ENCODE data around the gene CD55. TPM values are rescaled to one million over a fixed set of nuclear protein-coding genes. Genes with fewer than 3 reads are reported as not detected.

CD55 gene
- total and polyA plus RNA-seq, 2 of the 8 experiments (the other 6 are each of a cell fraction or from before 2014, with no cell fraction given), result 20.1 to 22.8 TPM

DNA sequence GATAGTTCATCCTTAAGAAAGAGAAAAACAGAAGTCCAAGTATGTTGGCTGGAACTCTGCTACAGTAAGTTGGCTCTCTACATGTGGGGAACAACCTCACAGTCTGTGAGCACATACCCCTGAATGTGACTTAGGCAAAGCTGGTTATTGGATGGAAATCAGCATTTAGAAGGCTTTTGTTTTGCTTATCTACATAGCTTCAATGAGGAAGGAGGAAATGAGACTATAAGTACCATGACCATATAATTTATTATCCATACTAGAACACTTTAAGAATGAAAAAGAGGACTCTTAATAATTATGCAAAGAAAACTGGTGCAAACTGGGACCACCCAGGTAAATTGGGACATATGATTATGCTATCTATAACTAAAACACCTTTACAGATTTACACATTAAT lies 31.7 kb upstream of the CD55 start:
- Histone ChIP-seq H2BK20ac (ENCODE audit: low read length) (no peak overlapping the region), H3K36me3 (ENCODE audit: control insufficient read depth in 2 of 4, insufficient read depth in 4 of 4, low read length in 3 of 4) (peaks cover 0 to 2% (median 0%) of the 10 kb centered on the region in 4 experiments; a peak in 1 of 8 replicates), H4K5ac (ENCODE audit: insufficient read length, low read depth, low read length) (no peak overlapping the region), H3K9me3 (ENCODE audit: insufficient read depth in 2 of 2, low read depth in 1 of 2, low read length in 1 of 2) (peaks cover 9 to 11% of the 10 kb centered on the region in 2 experiments; a peak in 2 of 4 replicates), H2BK120ac (replicated peaks; ENCODE audit: low read depth, low read length) (no peak overlapping the region), H2AK5ac (ENCODE audit: low read depth, low read length) (no peak overlapping the region), H3K23me2 (ENCODE audit: low read depth, low read length) (no peaks in the 10 kb centered on the region), H2BK15ac (ENCODE audit: low read length) (no peak overlapping the region), H3K27ac (ENCODE audit: low read depth, low read length) (no peak overlapping the region), H3K4me3 (ENCODE audit: extremely low read depth in 1 of 4, insufficient read depth in 2 of 4, low read depth in 3 of 4, low read length in 4 of 4) (no peak overlapping the region), H3K79me1 (ENCODE audit: low read depth, low read length) (no peaks in the 10 kb centered on the region), H3K4me1 (replicated peaks in 1 of 4; ENCODE audit: control insufficient read depth in 3 of 4, insufficient read depth in 4 of 4, low read length in 3 of 4) (no peaks in the 10 kb centered on the region; a peak in 1 of 7 replicates), H3K4ac (replicated peaks; ENCODE audit: insufficient read length, low read depth, low read length) (no peak overlapping the region), H4K8ac (ENCODE audit: extremely low read depth, insufficient read depth, low read length) (no peak overlapping the region), H3K18ac (ENCODE audit: extremely low read depth, low read length) (no peak overlapping the region), H4K91ac (replicated peaks; ENCODE audit: insufficient read length, low read length) (no peak overlapping the region), H2BK5ac (ENCODE audit: low read depth, low read length) (no peak overlapping the region), H2AFZ (ENCODE audit: low read length) (no peak overlapping the region), H3K79me2 (ENCODE audit: control insufficient read depth in 1 of 2, insufficient read depth in 2 of 2, low read length in 2 of 2) (no peaks in the 10 kb centered on the region), H3K27me3 (replicated peaks in 1 of 4; ENCODE audit: control insufficient read depth in 3 of 4, extremely low read depth in 1 of 4, insufficient read depth in 3 of 4, low read length in 3 of 4) (no peaks in the 10 kb centered on the region), H4K20me1 (replicated peaks in 1 of 2; ENCODE audit: control insufficient read depth in 1 of 2, insufficient read depth in 2 of 2, low read length in 2 of 2) (no peaks in the 10 kb centered on the region), H3K14ac (ENCODE audit: insufficient read length) (no peak overlapping the region), H2BK12ac (ENCODE audit: low read depth, low read length) (no peak overlapping the region), H3K9ac (replicated peaks in 1 of 4; ENCODE audit: extremely low read depth in 1 of 4, low read depth in 3 of 4, low read length in 3 of 4) (no peak overlapping the region), H3K4me2 (ENCODE audit: insufficient read depth in 1 of 2, low read depth in 2 of 2, low read length in 2 of 2) (no peak overlapping the region), H3K23ac (ENCODE audit: insufficient read length) (no peak overlapping the region), H3K56ac (replicated peaks; ENCODE audit: insufficient read length, low read depth, low read length) (no peak overlapping the region)
- FAIRE-seq (no peak), DNase-seq (ENCODE audit: low read depth in 1 of 2, low spot score in 2 of 2) (no peak)
- CTCF ChIA-PET (ENCODE audit: partially characterized antibody), result interaction anchor here (0.9 to 3.8 kb wide), 4 partner anchors 11 to 409 kb away, joined by 3 to 13 read pairs (median 3); no protein-coding TSS in a partner anchor
- POLR2A ChIA-PET (ENCODE audit: partially characterized antibody), result no interaction called here
- TF ChIP-seq SP4 (IDR thresholded peaks at IDR 0.05; ENCODE audit: low read length) (no peak), SIN3A (conservative IDR thresholded peaks at IDR 0.05 in 1 of 2, IDR thresholded peaks at IDR 0.05 in 1 of 2; ENCODE audit: low read depth in 1 of 2, low read length in 2 of 2) (no peak)
